HL-60 (cell line): ENCODE results near the gene TMEM140.

Experiments used
- DNase-seq, 2 experiments: peaks; one replicate each; pipeline ENCODE4 v3.0.0-alpha.2; 2010 to 2020; ENCODE audit warnings: low read depth in 1 of 2, low spot score in 1 of 2
- H3K27ac ChIP-seq: fragments of 250-450 bp; sonication (Bioruptor Pico); replicated peaks from 2 replicates; pipeline ENCODE4 v1.5.1; 2020; ENCODE audit warnings: mild to moderate bottlenecking, moderate library complexity
- H3K27me3 ChIP-seq: fragments of 250-450 bp; sonication (Bioruptor Pico); 2 replicates; pipeline ENCODE4 v1.5.1; 2021; ENCODE audit warnings: mild to moderate bottlenecking, moderate library complexity; ENCODE audit not compliant: insufficient read depth, poor library complexity, severe bottlenecking
- H3K4me3 ChIP-seq: replicated peaks from 2 replicates; pipeline ENCODE4 v1.5.1; 2011; ENCODE audit warnings: mild to moderate bottlenecking, control low read depth, low read length; ENCODE audit not compliant: insufficient read depth
- CTCF ChIP-seq: IDR thresholded peaks from one replicate; pipeline ENCODE4 v1.5.1; 2011; ENCODE audit warnings: low read length, control low read depth, inconsistent platforms; ENCODE audit not compliant: insufficient read depth
- GABPA ChIP-seq: IDR thresholded peaks from 2 replicates; pipeline ENCODE4 v1.6.1; 2012; ENCODE audit warnings: low read depth
- POLR2AphosphoS5 ChIP-seq: IDR thresholded peaks from 2 replicates; pipeline ENCODE4 v1.6.1; 2012; ENCODE audit warnings: low read depth
- REST ChIP-seq: IDR thresholded peaks from 2 replicates; pipeline ENCODE4 v1.6.1; 2012; ENCODE audit warnings: low read depth; ENCODE audit not compliant: insufficient replicate concordance
- SPI1 ChIP-seq: IDR thresholded peaks from 2 replicates; pipeline ENCODE4 v1.6.1; 2012; ENCODE audit warnings: low read depth, mild to moderate bottlenecking, borderline replicate concordance

Gene TMEM140

GRCh38 chr7:135102372-135102771 lies 45.5 kb upstream of the TMEM140 start:
- no peak overlapping the region for H3K4me3 ChIP-seq
- TF ChIP-seq POLR2AphosphoS5 (no peak), GABPA (no peak), SPI1 (no peak), REST (no peak), CTCF (no peak)
- no peak for DNase-seq

GRCh38 chr7:135109562-135109961 lies 38.3 kb upstream of the TMEM140 start:
- no peaks in the 10 kb centered on the region for H3K27me3 ChIP-seq
- DNase-seq, result no peak
- H3K4me3 ChIP-seq, result no peak overlapping the region
- TF ChIP-seq GABPA (no peak), CTCF (no peak), REST (no peak), POLR2AphosphoS5 (no peak), SPI1 (no peak)
- no peak overlapping the region for H3K27ac ChIP-seq

More at GRCh38 chr7:135102372-135102771, 45.5 kb upstream of the TMEM140 start:
- no peak overlapping the region for H3K27ac ChIP-seq
- no peaks in the 10 kb centered on the region for H3K27me3 ChIP-seq

- H3K27me3 ChIP-seq, result no peaks in the 10 kb centered on the region
- H3K4me3 ChIP-seq, result no peak overlapping the region
- no peak overlapping the region for H3K27ac ChIP-seq
- no peak for TF ChIP-seq POLR2AphosphoS5
- no peak for TF ChIP-seq CTCF
- TF ChIP-seq SPI1, result no peak
- no peak for TF ChIP-seq REST
- no peak for TF ChIP-seq GABPA
- DNase-seq, result no peak
Measured at GRCh38 chr7:135109976-135110375, 37.9 kb upstream of the TMEM140 start.
